ENCODE measurements around the gene RBP4.

DNA sequence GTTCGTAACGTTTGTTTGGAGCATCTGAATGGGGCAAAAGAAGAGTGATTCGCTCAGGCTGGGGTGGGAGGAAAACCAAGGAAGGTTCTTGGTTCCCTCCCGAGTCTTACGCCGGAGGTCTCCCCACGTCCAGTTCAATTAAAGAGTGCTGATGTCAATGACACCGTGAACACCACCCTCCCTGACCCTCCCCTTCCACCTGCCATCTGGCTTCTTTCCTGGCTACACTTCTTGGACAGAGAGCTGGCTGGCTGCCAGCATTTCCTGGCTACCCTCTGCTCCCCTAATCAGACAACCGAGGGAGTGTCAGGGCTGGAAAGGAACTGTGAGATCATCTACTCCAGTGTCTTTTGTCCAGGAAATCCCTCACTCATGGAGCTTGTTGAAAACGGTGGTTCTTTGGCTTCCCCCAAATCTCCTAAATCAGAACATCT lies 58.7 kb downstream of the RBP4 start:
- no peak for TF ChIP-seq POLR2A (IDR thresholded peaks at IDR 0.05)
- TF ChIP-seq, protein P1, sequence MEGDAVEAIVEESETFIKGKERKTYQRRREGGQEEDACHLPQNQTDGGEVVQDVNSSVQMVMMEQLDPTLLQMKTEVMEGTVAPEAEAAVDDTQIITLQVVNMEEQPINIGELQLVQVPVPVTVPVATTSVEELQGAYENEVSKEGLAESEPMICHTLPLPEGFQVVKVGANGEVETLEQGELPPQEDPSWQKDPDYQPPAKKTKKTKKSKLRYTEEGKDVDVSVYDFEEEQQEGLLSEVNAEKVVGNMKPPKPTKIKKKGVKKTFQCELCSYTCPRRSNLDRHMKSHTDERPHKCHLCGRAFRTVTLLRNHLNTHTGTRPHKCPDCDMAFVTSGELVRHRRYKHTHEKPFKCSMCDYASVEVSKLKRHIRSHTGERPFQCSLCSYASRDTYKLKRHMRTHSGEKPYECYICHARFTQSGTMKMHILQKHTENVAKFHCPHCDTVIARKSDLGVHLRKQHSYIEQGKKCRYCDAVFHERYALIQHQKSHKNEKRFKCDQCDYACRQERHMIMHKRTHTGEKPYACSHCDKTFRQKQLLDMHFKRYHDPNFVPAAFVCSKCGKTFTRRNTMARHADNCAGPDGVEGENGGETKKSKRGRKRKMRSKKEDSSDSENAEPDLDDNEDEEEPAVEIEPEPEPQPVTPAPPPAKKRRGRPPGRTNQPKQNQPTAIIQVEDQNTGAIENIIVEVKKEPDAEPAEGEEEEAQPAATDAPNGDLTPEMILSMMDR (IDR thresholded peaks at IDR 0.05) = no peak
